Measurements from ENCODE around the gene PLCB2.

GRCh38 chr15:40317580-40317979, 9.8 kb upstream of the PLCB2 start:
- no peak for TF ChIP-seq TAF1 (IDR thresholded peaks at IDR 0.05; ENCODE audit: borderline replicate concordance, insufficient read depth, low read length)
- no peak for TF ChIP-seq POLR2AphosphoS5 (IDR thresholded peaks at IDR 0.05; ENCODE audit: low read depth, low read length)
- TF ChIP-seq SIN3A (IDR thresholded peaks at IDR 0.05; ENCODE audit: borderline replicate concordance, insufficient read depth, low read length) = no peak
